GM12878 (cell line): ENCODE results near the gene OVOL1. TPM values are rescaled to one million over a fixed set of nuclear protein-coding genes. Genes with fewer than 3 reads are reported as not detected.

ENCODE experiments used
- ATAC-seq: fragments of 200-7000 bp; cut with Tn5 transposase; 3 replicates; pipeline ENCODE4 v1.9.1; 2020; ENCODE audit warnings: mild to moderate bottlenecking, moderate library complexity
- BruUV-seq: library from RNA; stranded (reverse); fragments of 400-500 nt; replicated peaks from 2 replicates; lab custom pipeline; 2021; lab: Mats Ljungman, UMichigan
- CTCF ChIA-PET: fragments of 300-600 bp; sonication (Branson Sonifier 250); formaldehyde crosslinking; extraction: SDS; loops from one replicate; lab custom pipeline; 2021; ENCODE audit warnings: inconsistent platforms; lab: Yijun Ruan, JAX
- POLR2A ChIA-PET: fragments of 350-600 bp; formaldehyde crosslinking; extraction: SDS; loops from one replicate; lab custom pipeline; 2021; ENCODE audit warnings: inconsistent platforms; lab: Charles Lee
- RAD21 ChIA-PET: fragments of 300-600 bp; sonication (Branson Sonifier 250); formaldehyde crosslinking; loops from one replicate; lab custom pipeline; 2023; ENCODE audit warnings: antibody characterized with exemption; ENCODE audit not compliant: unreplicated experiment; lab: Charles Lee
- SMC1A ChIA-PET: fragments of 300-600 bp; sonication (Branson Sonifier 250); formaldehyde crosslinking; loops from one replicate; lab custom pipeline; 2023; ENCODE audit not compliant: unreplicated experiment, uncharacterized antibody; lab: Charles Lee
- DNase-seq: peaks from one replicate; pipeline ENCODE4 v3.0.0-alpha.2; 2011; ENCODE audit warnings: low read depth, low spot score
- FAIRE-seq: peaks from 3 replicates; lab custom pipeline; 2011; peaks lifted over from hg19 to GRCh38; lab: Jason Lieb, UNC
- H2AFZ ChIP-seq: 2 replicates; pipeline ENCODE4 v1.6.0; 2011; ENCODE audit warnings: low read depth, low read length, control low read depth; ENCODE audit not compliant: control insufficient read depth
- H3K27ac ChIP-seq: 2 replicates; pipeline ENCODE4 v1.5.1; 2011; ENCODE audit warnings: control low read depth; ENCODE audit not compliant: control insufficient read depth, insufficient read depth
- H3K27me3 ChIP-seq, 2 experiments: replicated peaks in 1 of 2; 2 replicates each; pipeline versions ENCODE4 v1.6.0 to v1.6.1; 2011; ENCODE audit warnings: low read length in 1 of 2; ENCODE audit not compliant: control insufficient read depth in 2 of 2, insufficient read depth in 2 of 2
- H3K36me3 ChIP-seq, 2 experiments: 2 replicates each; pipeline ENCODE4 v1.5.1; 2011; ENCODE audit warnings: low read length in 1 of 2; ENCODE audit not compliant: control insufficient read depth in 2 of 2, insufficient read depth in 2 of 2
- H3K4me1 ChIP-seq: 2 replicates; pipeline ENCODE4 v1.6.1; 2011; ENCODE audit warnings: mild to moderate bottlenecking, low read length, moderate library complexity, mixed read lengths; ENCODE audit not compliant: control insufficient read depth, insufficient read depth
- H3K4me2 ChIP-seq: 2 replicates; pipeline ENCODE4 v1.6.0; 2011; ENCODE audit warnings: control low read depth; ENCODE audit not compliant: control insufficient read depth, insufficient read depth
- H3K4me3 ChIP-seq: fragments of 200-600 bp; sonication (generic); 2 replicates; pipeline ENCODE4 v1.5.1; 2016
- H3K79me2 ChIP-seq: 2 replicates; pipeline ENCODE4 v1.6.0; 2011; ENCODE audit warnings: low read length; ENCODE audit not compliant: control insufficient read depth, insufficient read depth
- H3K9ac ChIP-seq: 2 replicates; pipeline ENCODE4 v1.8.0; 2011; ENCODE audit warnings: low read length, control low read depth, mixed read lengths; ENCODE audit not compliant: control insufficient read depth, insufficient read depth
- H3K9me3 ChIP-seq: replicated peaks from 3 replicates; pipeline ENCODE4 v1.5.1; 2011; ENCODE audit warnings: mild to moderate bottlenecking, low read length; ENCODE audit not compliant: control insufficient read depth, insufficient read depth
- H4K20me1 ChIP-seq: 2 replicates; pipeline ENCODE4 v1.6.0; 2011; ENCODE audit not compliant: control insufficient read depth, insufficient read depth
- CEBPB ChIP-seq, 2 experiments: fragments of 150-350 bp in 1 of 2; IDR thresholded peaks; 2 replicates each; pipeline ENCODE4 v1.6.1; 2012 to 2014; ENCODE audit warnings: low read depth in 2 of 2, low read length in 2 of 2, borderline replicate concordance in 1 of 2, inconsistent platforms in 1 of 2
- IKZF1 ChIP-seq: fragments of 450-650 bp; conservative IDR thresholded peaks from 2 replicates; pipeline ENCODE4 v1.6.1; 2017; ENCODE audit warnings: antibody characterized with exemption, mild to moderate bottlenecking
- MYB ChIP-seq: fragments of 150-350 bp; IDR thresholded peaks from 2 replicates; pipeline ENCODE4 v1.6.1; 2014; ENCODE audit warnings: mild to moderate bottlenecking, low read depth, low read length, borderline replicate concordance
- POLR2AphosphoS5 ChIP-seq: IDR thresholded peaks from 2 replicates; pipeline ENCODE4 v1.6.1; 2011; ENCODE audit warnings: mild to moderate bottlenecking, low read length, inconsistent platforms
- SREBF1 ChIP-seq: IDR thresholded peaks from 2 replicates; pipeline ENCODE4 v1.6.1; 2012; ENCODE audit warnings: mild to moderate bottlenecking, low read length
- STAT1 ChIP-seq: fragments of 450-650 bp; conservative IDR thresholded peaks from 2 replicates; pipeline ENCODE4 v1.6.1; 2014; ENCODE audit warnings: antibody characterized with exemption, mild to moderate bottlenecking
- ZBTB4 ChIP-seq: fragments of 450-650 bp; formaldehyde crosslinking; IDR thresholded peaks from 2 replicates; pipeline ENCODE4 v1.4.0; 2022; ENCODE audit warnings: mild to moderate bottlenecking, moderate library complexity
- ZNF687 ChIP-seq: fragments of 450-650 bp; IDR thresholded peaks from 2 replicates; pipeline ENCODE4 v1.6.1; 2017; ENCODE audit warnings: mild to moderate bottlenecking, moderate library complexity
- WGBS: methylation state at CpG from one replicate; pipeline ENCODE4 v1.1.6; 2016; ENCODE audit warnings: low lambda C conversion rate; ENCODE audit not compliant: insufficient replicate concordance, insufficient coverage; ENCODE audit errors: missing lambda C conversion rate; 5-methylcytosine and 5-hydroxymethylcytosine counted together
- in situ Hi-C: fragments of 300-500 bp; cut with MboI; formaldehyde crosslinking; loops from 9 replicates; pipeline ENCODE4 v1.14.3; 2018; ENCODE audit warnings: mixed read lengths
- intact Hi-C: fragments of 100-400 bp; cut with micrococcal nuclease; formaldehyde crosslinking; loops from one replicate; pipeline ENCODE4 v1.14.2; 2022; ENCODE audit not compliant: unreplicated experiment
- polyA plus RNA-seq, 11 experiments: library from polyadenylated mRNA; depleted of rRNA in 4 of 11; unstranded in 6 of 11; stranded (reverse) in 5 of 11; fragments of >200 nt; fragmentation: Nextera tagmentation in 4 of 11; fragmentation: Illumina TruSeq in 1 of 11; extraction: Ambion mirVana in 4 of 11; extraction: Trizol in 1 of 11; gene quantifications; 1 replicate in 1 of 11; 2 replicates in 10 of 11; pipeline versions ENCODE4 v1.2.1 to v1.2.3, GENCODE V29; 2011 to 2016; ENCODE audit warnings: inconsistent platforms in 2 of 11, missing spikeins in 2 of 11, low read depth in 1 of 11
- total RNA-seq, 4 experiments: library from RNA; depleted of rRNA in 3 of 4; stranded (reverse); fragments of >200 nt in 3 of 4; fragmentation: Illumina TruSeq in 1 of 4; extraction: Trizol in 1 of 4; gene quantifications; 2 replicates each; pipeline versions ENCODE4 v1.2.1 to v1.2.3, GENCODE V29; 2013 to 2021
- TF ChIP-seq, protein P1 (sequence below): fragments of 450-650 bp; IDR thresholded peaks from 2 replicates; pipeline ENCODE4 v1.6.1; 2017; ENCODE audit warnings: borderline replicate concordance

OVOL1 gene
- total and polyA plus RNA-seq, 10 of the 15 experiments (the other 5 are each of a cell fraction or from before 2014, with no cell fraction given) = 0.04 to 0.96 (median 0.09) TPM; not detected in 7

GRCh38 chr11:65808744-65809341 is 22.0 kb downstream of the OVOL1 start (continued):
- no peak for TF ChIP-seq ZBTB4 (CRISPR knock-in tag)
- TF ChIP-seq, protein P1, sequence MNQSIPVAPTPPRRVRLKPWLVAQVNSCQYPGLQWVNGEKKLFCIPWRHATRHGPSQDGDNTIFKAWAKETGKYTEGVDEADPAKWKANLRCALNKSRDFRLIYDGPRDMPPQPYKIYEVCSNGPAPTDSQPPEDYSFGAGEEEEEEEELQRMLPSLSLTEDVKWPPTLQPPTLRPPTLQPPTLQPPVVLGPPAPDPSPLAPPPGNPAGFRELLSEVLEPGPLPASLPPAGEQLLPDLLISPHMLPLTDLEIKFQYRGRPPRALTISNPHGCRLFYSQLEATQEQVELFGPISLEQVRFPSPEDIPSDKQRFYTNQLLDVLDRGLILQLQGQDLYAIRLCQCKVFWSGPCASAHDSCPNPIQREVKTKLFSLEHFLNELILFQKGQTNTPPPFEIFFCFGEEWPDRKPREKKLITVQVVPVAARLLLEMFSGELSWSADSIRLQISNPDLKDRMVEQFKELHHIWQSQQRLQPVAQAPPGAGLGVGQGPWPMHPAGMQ = no peak

DNA sequence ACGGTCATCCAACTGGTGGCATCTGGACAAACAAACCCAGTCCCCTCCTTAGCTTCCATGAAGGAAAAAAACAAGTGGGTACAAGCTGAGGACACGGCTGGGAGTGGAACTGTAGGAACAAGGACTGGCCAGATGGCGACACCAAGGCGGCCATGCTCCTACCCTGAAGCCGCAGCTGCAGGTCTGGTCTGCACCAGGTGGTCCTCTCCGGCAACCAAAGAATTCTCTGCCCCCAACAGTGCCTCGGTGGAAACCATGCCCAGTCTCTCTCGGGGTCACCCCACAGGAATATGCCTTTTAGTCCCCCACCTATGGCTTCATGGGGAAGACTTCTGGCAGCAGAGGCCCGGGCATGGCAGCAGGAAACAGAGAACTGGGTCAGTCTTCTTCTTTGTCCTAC is 22.6 kb downstream of the OVOL1 start:
- Histone ChIP-seq H3K27me3 (no peaks in the 10 kb centered on the region; a peak in 1 of 4 replicates), H3K9me3 (no peaks in the 10 kb centered on the region), H3K79me2 (no peaks in the 10 kb centered on the region), H3K36me3 (no peaks in the 10 kb centered on the region), H2AFZ (no peak overlapping the region), H3K4me2 (no peak overlapping the region), H3K4me1 (no peaks in the 10 kb centered on the region), H3K27ac (no peak overlapping the region), H3K9ac (no peak overlapping the region), H4K20me1 (no peaks in the 10 kb centered on the region), H3K4me3 (no peak overlapping the region)
- no peak for FAIRE-seq
- SMC1A ChIA-PET = interaction anchor here (0.6 kb wide), 1 partner anchor 26 kb away, joined by 5 read pairs; no protein-coding TSS in a partner anchor
- CTCF ChIA-PET = no interaction called here
- RAD21 ChIA-PET = no interaction called here
- POLR2A ChIA-PET = interaction anchor here (0.5 to 1.2 kb wide), 3 partner anchors 15 to 121 kb away, joined by 3 to 4 read pairs (median 3); no protein-coding TSS in a partner anchor
- ATAC-seq = no peak
- no TSS peak for BruUV-seq
- intact Hi-C loops (no loop called here), in situ Hi-C loops (no loop called here)
- DNase-seq = no peak
- 41% methylated on average over 9 of the region's 9 CpGs for WGBS
- TF ChIP-seq CEBPB (IDR thresholded peaks at IDR 0.05; ENCODE audit: borderline replicate concordance in 1 of 2, low read depth in 2 of 2, low read length in 2 of 2) = no peak
- TF ChIP-seq IKZF1 = no peak
- no peak for TF ChIP-seq ZNF687
- no peak for TF ChIP-seq POLR2AphosphoS5
- no peak for TF ChIP-seq STAT1
- TF ChIP-seq MYB = no peak
- TF ChIP-seq SREBF1 = no peak
